Thyroid gland (tissue), 4 donors: Measurements from ENCODE around the gene SLMAP.

ENCODE experiments used
- CTCF ChIP-seq, 6 experiments: fragments of 200-600 bp in 3 of 6; fragments of 450-650 bp in 3 of 6; sonication (generic) in 3 of 6; IDR thresholded peaks; one replicate each; pipeline ENCODE4 v1.5.1; 2016 to 2019; ENCODE audit warnings: antibody characterized with exemption in 6 of 6, mild to moderate bottlenecking in 2 of 6, inconsistent platforms in 1 of 6, moderate library complexity in 1 of 6
- POLR2A ChIP-seq, 2 donors: fragments of 450-650 bp; IDR thresholded peaks; one replicate each; pipeline ENCODE4 v1.6.1; 2017; ENCODE audit warnings: antibody characterized with exemption in 2 of 2, mild to moderate bottlenecking in 2 of 2, moderate library complexity in 1 of 2

- TF ChIP-seq POLR2A (IDR thresholded peaks at IDR 0.05) = no peak
- peak in 3 of 6 experiments; percentile 19 to 31 (median 20) for TF ChIP-seq CTCF (IDR thresholded peaks at IDR 0.05)
These were observed 205.8 kb downstream of the SLMAP start for GRCh38 chr3:57961828-57962447.
